HCT116 (cell line): ENCODE measurements around the gene SKIC8.

Source experiments
- CTCF ChIP-seq, 3 experiments: fragments of 200-600 bp in 1 of 3; sonication (generic) in 1 of 3; IDR thresholded peaks in 2 of 3; conservative IDR thresholded peaks in 1 of 3; 2 replicates each; pipeline ENCODE4 v1.5.1; 2012 to 2017; ENCODE audit warnings: low read depth in 2 of 3, low read length in 2 of 3, antibody characterized with exemption in 1 of 3, borderline replicate concordance in 1 of 3, control low read depth in 1 of 3, mild to moderate bottlenecking in 1 of 3, mixed read lengths in 1 of 3, mixed run types in 1 of 3, moderate library complexity in 1 of 3; ENCODE audit not compliant: insufficient read depth in 1 of 3
- EZH2 ChIP-seq: fragments of 200-600 bp; sonication (generic); IDR thresholded peaks from 2 replicates; pipeline ENCODE4 v1.6.1; 2017; ENCODE audit warnings: antibody characterized with exemption, mixed run types
- MAX ChIP-seq: IDR thresholded peaks from 2 replicates; pipeline ENCODE4 v1.6.1; 2012
- REST ChIP-seq: IDR thresholded peaks from 2 replicates; pipeline ENCODE4 v1.6.1; 2012; ENCODE audit warnings: low read depth
- ZFX ChIP-seq: fragments of 450-650 bp; IDR thresholded peaks from 2 replicates; pipeline ENCODE4 v1.6.1; 2017
- ZNF274 ChIP-seq: fragments of 200-500 bp; sonication (Bioruptor generic); IDR thresholded peaks from 2 replicates; pipeline ENCODE4 v1.6.1; 2014; ENCODE audit warnings: mild to moderate bottlenecking, low read depth, low read length, inconsistent platforms

- TF ChIP-seq MAX (no peak), ZNF274 (no peak), REST (no peak), CTCF (IDR thresholded peaks at IDR 0.05 in 2 of 3, conservative IDR thresholded peaks at IDR 0.05 in 1 of 3; ENCODE audit: borderline replicate concordance in 1 of 3, insufficient read depth in 1 of 3, low read depth in 2 of 3, low read length in 2 of 3) (no peak), EZH2 (no peak), ZFX (no peak)
Observed at GRCh38 chr15:78306176-78306774, 6.9 kb upstream of the SKIC8 start.
